Activated gamma-delta T cell treated with anti-CD3 and anti-CD28 coated beads, Interleukin-2, amount 50 U/mL, for 16 hours (primary cell): ENCODE results near the gene SMG7.

ENCODE experiments used
- DNase-seq: peaks from one replicate; pipeline ENCODE4 v3.0.0-alpha.2; 2020; ENCODE audit warnings: low read depth

The SMG7 gene

DNA sequence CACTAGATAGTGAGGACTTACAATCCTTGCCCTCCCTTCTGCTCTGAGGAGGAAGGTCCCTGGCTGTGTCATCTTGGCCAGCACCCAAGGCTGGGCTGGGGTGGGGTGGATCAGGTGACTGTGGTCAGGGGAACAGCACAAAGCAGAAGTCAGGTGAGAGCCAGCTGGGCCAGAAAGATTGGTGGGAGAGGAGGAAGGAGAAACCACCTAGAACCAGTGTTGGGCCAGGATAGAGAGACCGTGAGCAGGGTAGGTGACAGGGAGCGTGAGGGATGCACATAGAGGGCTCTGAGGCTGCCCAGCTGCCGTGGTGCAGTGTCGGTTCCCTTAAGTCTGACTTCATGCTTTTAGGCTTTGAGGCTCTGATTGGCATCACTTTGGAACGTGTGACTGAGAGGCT lies 95.3 kb downstream of the SMG7 start:
- no peak for DNase-seq

GRCh38 chr1:183568176-183569021 lies 96.1 kb downstream of the SMG7 start:
- DNase-seq = no peak

DNA sequence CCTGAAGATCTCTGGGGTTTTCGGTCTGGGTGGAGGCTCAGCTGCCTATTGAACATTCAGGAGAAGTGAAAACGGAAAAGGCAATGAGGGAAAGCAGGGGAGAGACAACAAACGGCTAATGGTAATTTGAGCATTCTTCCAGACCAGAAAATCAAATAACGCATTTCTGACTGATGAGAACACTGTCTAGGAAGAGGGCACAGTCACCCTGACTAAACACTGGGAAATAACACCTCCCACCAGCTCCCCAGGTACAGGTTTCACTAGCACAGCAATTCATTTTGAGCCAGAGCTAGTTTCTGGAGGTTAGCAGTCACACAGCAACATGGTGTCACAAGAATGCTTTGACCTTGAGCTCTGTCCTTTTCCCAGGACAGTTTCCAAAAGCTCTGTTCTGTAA lies 96.8 kb downstream of the SMG7 start:
- DNase-seq = no peak

DNA sequence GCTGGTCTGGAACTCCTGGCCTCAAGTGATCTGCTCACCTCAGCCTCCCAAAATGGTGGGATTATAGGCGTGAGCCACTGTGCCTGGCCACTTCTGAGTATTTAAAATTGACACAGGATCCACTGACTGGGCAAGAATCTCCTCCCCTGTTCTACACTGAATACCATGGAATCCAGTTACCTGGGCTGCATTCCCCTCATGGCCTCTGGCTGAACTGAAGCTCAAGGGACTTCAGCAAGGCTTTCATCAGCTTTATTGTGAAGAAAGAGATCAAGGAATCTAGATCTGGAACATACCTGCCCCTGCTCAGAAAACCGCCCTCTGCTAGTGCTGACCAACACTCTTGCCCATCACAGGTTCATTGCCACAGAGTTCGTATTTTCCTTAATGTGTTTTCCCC lies 97.5 kb downstream of the SMG7 start:
- no peak for DNase-seq

DNA sequence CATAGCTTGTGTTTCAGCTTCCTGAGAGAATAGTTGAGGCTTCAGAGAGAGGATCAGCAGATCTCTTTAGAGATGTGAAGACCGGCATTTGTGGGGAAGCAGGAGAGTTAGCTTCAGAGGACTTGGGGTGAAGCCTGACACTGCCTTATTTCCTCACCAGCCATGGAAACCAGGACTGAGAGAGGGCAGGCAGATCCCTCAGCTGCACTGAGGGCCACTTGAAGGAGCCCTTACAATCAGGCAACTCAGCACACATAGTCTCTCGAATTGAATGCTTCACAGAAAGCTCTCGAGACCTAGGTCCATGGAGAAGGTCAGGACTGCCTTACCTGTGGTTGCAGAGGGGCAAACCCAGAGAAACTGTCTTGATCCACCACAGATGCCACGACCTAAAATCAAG lies 98.2 kb downstream of the SMG7 start:
- no peak for DNase-seq

DNA sequence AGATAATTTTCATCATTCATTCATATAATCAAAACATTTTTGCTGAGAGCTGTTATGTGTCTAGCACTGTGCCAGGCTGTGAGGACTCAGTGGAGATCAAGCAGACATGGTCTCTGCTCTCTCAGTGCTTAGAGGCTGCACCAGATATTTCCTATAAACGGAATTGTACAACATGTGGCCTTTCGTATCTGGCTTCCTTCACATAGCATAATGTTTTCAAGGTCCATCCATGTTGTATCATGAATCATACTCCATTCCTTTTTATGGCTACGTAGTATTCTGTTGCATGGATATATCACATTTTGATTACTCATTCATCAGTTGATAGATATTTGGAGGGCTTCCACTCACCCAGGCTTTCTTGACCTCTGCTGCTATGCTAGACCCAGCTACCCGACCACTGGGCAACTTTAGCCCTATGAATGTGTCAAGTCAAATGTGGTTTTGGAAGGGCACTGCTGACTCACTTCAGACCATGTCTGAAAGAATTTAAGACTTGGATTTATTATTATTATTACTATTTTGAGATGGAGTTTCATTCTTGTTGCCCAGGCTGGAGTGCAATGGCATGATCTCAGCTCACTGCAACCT lies 99.5 kb downstream of the SMG7 start:
- DNase-seq = no peak

GRCh38 chr1:183572721-183573120 lies 100.4 kb downstream of the SMG7 start:
- DNase-seq = no peak

DNA sequence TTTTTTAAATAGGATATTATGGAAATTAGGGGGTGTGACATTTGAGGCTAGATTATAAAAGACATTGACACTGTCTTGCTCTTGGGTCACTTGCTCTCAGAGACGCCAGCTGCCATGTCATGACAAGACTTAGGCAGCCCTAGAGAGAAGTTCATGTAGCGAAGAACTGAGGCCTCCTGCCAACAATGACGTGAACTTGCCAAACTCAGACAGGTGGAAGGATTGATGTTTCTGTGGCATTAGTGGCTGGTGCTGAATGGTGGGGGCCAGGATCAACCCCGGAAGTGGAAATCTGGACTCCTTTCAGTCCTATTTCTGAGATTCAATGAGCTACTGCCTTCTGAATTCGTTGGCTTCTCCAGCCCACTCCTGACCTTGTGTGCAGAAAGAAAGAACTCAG lies 103.3 kb downstream of the SMG7 start:
- no peak for DNase-seq

DNA sequence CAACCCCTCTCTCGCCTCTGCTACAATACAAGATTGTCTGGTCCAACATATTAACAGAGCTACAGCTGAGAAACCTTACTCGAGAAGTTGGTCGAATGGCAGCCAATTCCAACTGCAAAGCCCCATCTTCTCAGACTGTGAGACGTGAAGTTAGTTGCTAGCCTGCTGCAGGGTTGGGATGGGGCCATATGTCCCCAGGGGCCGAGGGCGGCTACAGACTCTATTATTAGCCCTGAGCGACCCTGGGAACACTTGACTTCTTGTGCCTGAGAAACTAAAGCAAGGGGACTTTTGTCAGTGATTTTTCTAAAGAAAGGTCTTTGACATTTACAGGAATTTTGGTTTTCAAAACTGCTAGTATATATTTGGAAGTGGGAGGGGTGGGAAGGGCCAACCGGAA lies 104.2 kb downstream of the SMG7 start:
- no peak for DNase-seq

DNA sequence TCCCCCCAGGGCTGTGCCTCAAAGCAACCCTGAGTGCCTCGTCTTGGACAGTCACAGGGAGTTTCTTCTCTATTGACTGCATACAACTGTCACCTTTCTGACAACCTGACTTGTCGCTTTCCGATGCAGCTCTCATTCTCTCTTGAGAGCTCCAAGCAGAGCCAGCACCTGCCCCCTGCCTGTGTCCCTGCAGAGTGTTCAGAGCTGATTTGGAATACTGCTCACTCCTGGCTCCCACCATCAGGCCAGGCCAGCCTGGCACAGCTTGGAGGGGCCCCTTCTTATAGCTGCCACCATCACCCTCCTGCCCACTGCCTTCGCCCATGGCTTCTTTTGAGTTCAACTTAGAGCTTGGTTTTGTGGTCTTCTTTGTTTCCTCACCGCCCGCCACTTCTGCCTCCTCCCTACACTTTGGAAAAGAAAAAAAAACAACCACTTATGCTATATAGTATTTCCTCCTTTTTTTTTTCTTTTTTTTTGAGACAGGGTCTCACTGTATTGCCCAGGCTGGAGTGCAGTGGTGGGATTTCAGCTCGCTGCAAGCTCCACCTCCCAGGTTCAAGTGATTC lies 105.7 kb downstream of the SMG7 start:
- no peak for DNase-seq

DNA sequence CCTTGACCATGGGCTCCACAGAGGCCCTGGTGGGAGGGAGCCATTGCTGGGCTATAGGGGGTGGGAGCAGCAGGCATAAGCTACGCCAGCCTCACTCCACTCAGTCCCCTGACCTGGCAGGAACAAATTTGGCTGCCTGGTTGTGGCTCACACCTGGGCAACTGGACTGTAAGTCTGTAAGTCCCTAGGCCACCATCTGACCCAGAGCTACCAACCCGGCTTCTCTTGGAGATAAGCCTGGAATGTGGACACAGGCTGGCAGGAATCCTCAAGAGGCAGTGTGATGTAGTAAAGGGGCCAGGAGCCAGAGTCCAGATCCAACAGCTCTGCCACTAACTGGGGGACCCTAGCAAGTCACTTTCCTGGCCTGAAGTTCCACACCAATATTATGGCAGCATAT lies 106.6 kb downstream of the SMG7 start:
- no peak for DNase-seq

GRCh38 chr1:183580281-183580682 lies 108.0 kb downstream of the SMG7 start:
- no peak for DNase-seq

- DNase-seq = no peak
These were observed 109.9 kb downstream of the SMG7 start for GRCh38 chr1:183582021-183582713.

GRCh38 chr1:183583466-183583865 lies 111.2 kb downstream of the SMG7 start:
- DNase-seq = no peak

GRCh38 chr1:183584147-183584546 lies 111.8 kb downstream of the SMG7 start:
- DNase-seq = no peak

GRCh38 chr1:183585038-183585437 lies 112.7 kb downstream of the SMG7 start:
- DNase-seq = no peak

GRCh38 chr1:183586455-183586854 lies 114.2 kb downstream of the SMG7 start:
- no peak for DNase-seq

GRCh38 chr1:183586926-183587325 lies 114.6 kb downstream of the SMG7 start:
- no peak for DNase-seq

DNA sequence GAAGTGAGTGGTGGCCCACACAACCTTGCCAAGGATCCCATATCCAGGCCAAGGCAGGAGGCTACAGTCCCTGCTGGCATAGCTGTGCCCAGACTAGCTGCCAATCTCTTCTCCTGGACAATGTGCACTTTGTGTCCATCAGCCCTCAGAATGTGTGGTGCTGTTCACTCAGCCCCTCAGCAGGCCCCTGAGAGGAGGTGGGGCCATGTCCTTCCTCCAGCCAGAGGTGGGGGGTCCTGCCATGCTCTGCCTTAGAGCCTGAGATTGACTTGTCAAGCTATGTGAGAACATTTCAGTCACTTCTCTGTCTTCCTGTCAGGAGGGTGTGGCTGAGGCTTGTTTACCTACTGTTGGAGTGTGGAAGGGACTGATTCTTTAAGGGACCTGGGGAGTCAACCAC lies 116.5 kb downstream of the SMG7 start:
- DNase-seq = no peak

- no peak for DNase-seq
These were observed 117.1 kb downstream of the SMG7 start for GRCh38 chr1:183589384-183589783.

GRCh38 chr1:183589874-183590243 lies 117.6 kb downstream of the SMG7 start:
- no peak for DNase-seq

DNA sequence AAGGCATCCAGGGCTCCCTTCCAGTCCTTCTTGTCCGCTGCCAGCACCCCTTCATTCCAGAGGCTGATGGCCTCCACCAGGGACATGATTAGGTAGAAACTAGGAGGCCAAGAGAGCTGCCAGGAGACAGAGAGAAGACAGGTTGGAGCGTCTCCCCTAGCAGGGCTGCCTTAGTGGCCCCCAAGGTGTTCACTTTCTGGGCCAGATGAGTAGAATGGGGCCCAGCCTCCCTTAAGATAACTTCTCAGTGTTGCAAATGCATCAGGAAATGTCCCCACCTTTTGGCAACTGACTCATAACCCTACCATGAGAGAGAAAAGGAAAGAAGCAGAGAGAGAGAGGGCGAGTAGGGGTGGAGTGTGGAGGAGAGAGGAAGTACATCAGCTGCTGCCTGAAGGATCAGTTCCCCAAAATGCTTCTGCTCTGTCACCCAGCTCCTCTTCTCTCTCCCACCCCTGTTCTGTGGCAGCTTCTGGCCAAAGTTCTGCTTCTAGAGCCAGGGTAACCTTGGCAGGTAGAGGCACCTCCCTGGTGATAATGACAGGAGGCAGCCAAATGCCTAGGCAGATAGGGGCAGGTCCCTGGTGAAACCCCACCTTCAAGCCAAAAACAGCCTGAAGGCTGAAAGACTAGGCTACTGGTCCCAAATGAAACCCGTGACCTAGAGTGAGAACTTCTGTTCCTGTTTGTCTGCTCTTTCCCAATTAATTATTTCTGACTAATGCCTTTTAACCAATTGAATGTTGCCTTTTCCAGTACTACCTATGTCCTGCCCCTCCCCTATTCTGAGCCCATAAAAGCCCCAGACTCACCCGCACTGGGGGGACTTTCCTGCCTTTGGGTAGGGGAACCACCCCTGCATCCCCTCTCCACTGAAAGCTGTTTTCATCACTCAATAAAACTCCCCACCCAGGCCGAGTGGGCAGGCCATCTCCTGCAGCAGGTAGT lies 118.2 kb downstream of the SMG7 start, which contains the start of gene NCF2:
NCF2 (minus strand) TSS at position 216 of the 948 bp plus-strand sequence; CDS start at position 86, 130 bp downstream.
- DNase-seq = no peak
